ENCODE measurements around the gene RHOT1. TPM values are rescaled to one million over a fixed set of nuclear protein-coding genes. Genes with fewer than 3 reads are reported as not detected.

Gene RHOT1
- total RNA-seq, 1 experiment from 2014 or later: 33.3 TPM

- ChIA-PET CTCF (no interaction called here), POLR2A (interaction anchor here (0.7 kb wide), 1 partner anchor 1917 kb away, joined by 5 read pairs; no protein-coding TSS in a partner anchor)
- intact Hi-C loops (cut with micrococcal nuclease; ENCODE audit: unreplicated experiment): no loop called here
- Histone ChIP-seq H3K9me3 (no peaks in the 10 kb centered on the region), H3K36me3 (ENCODE audit: control insufficient read depth, insufficient read depth, low read length) (no peaks in the 10 kb centered on the region), H3K27me3 (replicated peaks; ENCODE audit: control insufficient read depth, insufficient read depth, low read length) (no peaks in the 10 kb centered on the region), H3K4me3 (ENCODE audit: low read depth, low read length) (no peak overlapping the region), H3K4me1 (no peaks in the 10 kb centered on the region)
- TF ChIP-seq, protein P1, sequence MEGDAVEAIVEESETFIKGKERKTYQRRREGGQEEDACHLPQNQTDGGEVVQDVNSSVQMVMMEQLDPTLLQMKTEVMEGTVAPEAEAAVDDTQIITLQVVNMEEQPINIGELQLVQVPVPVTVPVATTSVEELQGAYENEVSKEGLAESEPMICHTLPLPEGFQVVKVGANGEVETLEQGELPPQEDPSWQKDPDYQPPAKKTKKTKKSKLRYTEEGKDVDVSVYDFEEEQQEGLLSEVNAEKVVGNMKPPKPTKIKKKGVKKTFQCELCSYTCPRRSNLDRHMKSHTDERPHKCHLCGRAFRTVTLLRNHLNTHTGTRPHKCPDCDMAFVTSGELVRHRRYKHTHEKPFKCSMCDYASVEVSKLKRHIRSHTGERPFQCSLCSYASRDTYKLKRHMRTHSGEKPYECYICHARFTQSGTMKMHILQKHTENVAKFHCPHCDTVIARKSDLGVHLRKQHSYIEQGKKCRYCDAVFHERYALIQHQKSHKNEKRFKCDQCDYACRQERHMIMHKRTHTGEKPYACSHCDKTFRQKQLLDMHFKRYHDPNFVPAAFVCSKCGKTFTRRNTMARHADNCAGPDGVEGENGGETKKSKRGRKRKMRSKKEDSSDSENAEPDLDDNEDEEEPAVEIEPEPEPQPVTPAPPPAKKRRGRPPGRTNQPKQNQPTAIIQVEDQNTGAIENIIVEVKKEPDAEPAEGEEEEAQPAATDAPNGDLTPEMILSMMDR (IDR thresholded peaks at IDR 0.05; ENCODE audit: insufficient read depth in 1 of 2, low read depth in 1 of 2, low read length in 1 of 2, severe bottlenecking in 1 of 2, unreplicated experiment in 1 of 2): no peak
- H3K4me1 Mint-ChIP-seq (ENCODE audit: low read depth, unreplicated experiment): no peaks in the 10 kb centered on the region
- H3K9me3 Mint-ChIP-seq (ENCODE audit: unreplicated experiment): no peaks in the 10 kb centered on the region
- H3K27ac Mint-ChIP-seq (ENCODE audit: unreplicated experiment): no peak overlapping the region
- no peaks in the 10 kb centered on the region for H3K36me3 Mint-ChIP-seq (ENCODE audit: insufficient read depth, unreplicated experiment)
- no peak overlapping the region for H3K4me3 Mint-ChIP-seq (ENCODE audit: unreplicated experiment)
- no peak for DNase-seq
- no peaks in the 10 kb centered on the region for H3K27me3 Mint-ChIP-seq (ENCODE audit: insufficient read depth, unreplicated experiment)
- BruUV-seq (replicated peaks): no TSS peak
These were observed 81.4 kb downstream of the RHOT1 start for GRCh38 chr17:32223703-32224102.

DNA sequence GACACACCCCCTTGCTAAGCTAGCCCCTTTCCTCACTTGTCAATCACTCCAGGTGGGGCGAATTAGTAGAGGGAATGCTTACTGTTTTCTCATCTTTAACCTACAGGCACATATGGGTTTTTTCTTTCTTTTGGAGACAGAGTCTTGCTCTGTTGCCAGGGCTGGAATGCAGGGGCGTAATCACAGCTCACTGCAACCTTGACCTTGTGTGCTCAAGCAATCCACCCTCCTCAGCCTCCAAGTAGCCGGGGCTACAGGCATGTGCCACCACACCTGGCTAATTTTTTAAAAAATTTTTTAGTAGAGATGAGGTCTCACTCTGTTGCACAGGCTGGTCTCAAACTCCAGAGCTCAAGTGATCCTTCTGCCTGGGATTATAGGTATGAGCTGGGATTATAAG is 84.6 kb downstream of the RHOT1 start:
- Mint-ChIP-seq H3K4me1 (ENCODE audit: low read depth, unreplicated experiment) (no peaks in the 10 kb centered on the region), H3K4me3 (ENCODE audit: unreplicated experiment) (no peak overlapping the region), H3K27me3 (ENCODE audit: insufficient read depth, unreplicated experiment) (no peaks in the 10 kb centered on the region), H3K27ac (ENCODE audit: unreplicated experiment) (no peak overlapping the region), H3K9me3 (ENCODE audit: unreplicated experiment) (no peaks in the 10 kb centered on the region), H3K36me3 (ENCODE audit: insufficient read depth, unreplicated experiment) (no peaks in the 10 kb centered on the region)
- Histone ChIP-seq H3K36me3 (ENCODE audit: control insufficient read depth, insufficient read depth, low read length) (no peaks in the 10 kb centered on the region), H3K4me1 (no peaks in the 10 kb centered on the region), H3K27me3 (replicated peaks; ENCODE audit: control insufficient read depth, insufficient read depth, low read length) (no peaks in the 10 kb centered on the region), H3K9me3 (no peaks in the 10 kb centered on the region), H3K4me3 (ENCODE audit: low read depth, low read length) (no peak overlapping the region)
- no peak for DNase-seq
- ChIA-PET POLR2A (no interaction called here), CTCF (no interaction called here)
- TF ChIP-seq, protein P1 (IDR thresholded peaks at IDR 0.05; ENCODE audit: insufficient read depth in 1 of 2, low read depth in 1 of 2, low read length in 1 of 2, severe bottlenecking in 1 of 2, unreplicated experiment in 1 of 2): no peak
- no TSS peak for BruUV-seq (replicated peaks)
- intact Hi-C loops (cut with micrococcal nuclease; ENCODE audit: unreplicated experiment): no loop called here

GRCh38 chr17:32227910-32228309 is 85.6 kb downstream of the RHOT1 start:
- Histone ChIP-seq H3K27me3 (replicated peaks; ENCODE audit: control insufficient read depth, insufficient read depth, low read length) (no peaks in the 10 kb centered on the region), H3K9me3 (no peaks in the 10 kb centered on the region), H3K4me1 (no peaks in the 10 kb centered on the region), H3K36me3 (ENCODE audit: control insufficient read depth, insufficient read depth, low read length) (no peaks in the 10 kb centered on the region), H3K4me3 (ENCODE audit: low read depth, low read length) (no peak overlapping the region)
- Mint-ChIP-seq H3K36me3 (ENCODE audit: insufficient read depth, unreplicated experiment) (no peaks in the 10 kb centered on the region), H3K27ac (ENCODE audit: unreplicated experiment) (no peak overlapping the region), H3K4me1 (ENCODE audit: low read depth, unreplicated experiment) (no peaks in the 10 kb centered on the region), H3K4me3 (ENCODE audit: unreplicated experiment) (no peak overlapping the region), H3K27me3 (ENCODE audit: insufficient read depth, unreplicated experiment) (no peaks in the 10 kb centered on the region), H3K9me3 (ENCODE audit: unreplicated experiment) (no peaks in the 10 kb centered on the region)
- no peak for DNase-seq
- ChIA-PET POLR2A (no interaction called here), CTCF (no interaction called here)
- BruUV-seq (replicated peaks): no TSS peak
- TF ChIP-seq, protein P1 (IDR thresholded peaks at IDR 0.05; ENCODE audit: insufficient read depth in 1 of 2, low read depth in 1 of 2, low read length in 1 of 2, severe bottlenecking in 1 of 2, unreplicated experiment in 1 of 2): no peak
- intact Hi-C loops (cut with micrococcal nuclease; ENCODE audit: unreplicated experiment): no loop called here

All from Caco-2 (cell line).